GM18868 (cell line): Measurements from ENCODE around the gene WDR27.

Experiments used
- ATAC-seq: cut with Tn5 transposase; IDR thresholded peaks from one replicate; pipeline ENCODE4 v1.9.1; 2021; ENCODE audit warnings: mild to moderate bottlenecking, moderate library complexity; ENCODE audit not compliant: unreplicated experiment

The WDR27 gene

DNA sequence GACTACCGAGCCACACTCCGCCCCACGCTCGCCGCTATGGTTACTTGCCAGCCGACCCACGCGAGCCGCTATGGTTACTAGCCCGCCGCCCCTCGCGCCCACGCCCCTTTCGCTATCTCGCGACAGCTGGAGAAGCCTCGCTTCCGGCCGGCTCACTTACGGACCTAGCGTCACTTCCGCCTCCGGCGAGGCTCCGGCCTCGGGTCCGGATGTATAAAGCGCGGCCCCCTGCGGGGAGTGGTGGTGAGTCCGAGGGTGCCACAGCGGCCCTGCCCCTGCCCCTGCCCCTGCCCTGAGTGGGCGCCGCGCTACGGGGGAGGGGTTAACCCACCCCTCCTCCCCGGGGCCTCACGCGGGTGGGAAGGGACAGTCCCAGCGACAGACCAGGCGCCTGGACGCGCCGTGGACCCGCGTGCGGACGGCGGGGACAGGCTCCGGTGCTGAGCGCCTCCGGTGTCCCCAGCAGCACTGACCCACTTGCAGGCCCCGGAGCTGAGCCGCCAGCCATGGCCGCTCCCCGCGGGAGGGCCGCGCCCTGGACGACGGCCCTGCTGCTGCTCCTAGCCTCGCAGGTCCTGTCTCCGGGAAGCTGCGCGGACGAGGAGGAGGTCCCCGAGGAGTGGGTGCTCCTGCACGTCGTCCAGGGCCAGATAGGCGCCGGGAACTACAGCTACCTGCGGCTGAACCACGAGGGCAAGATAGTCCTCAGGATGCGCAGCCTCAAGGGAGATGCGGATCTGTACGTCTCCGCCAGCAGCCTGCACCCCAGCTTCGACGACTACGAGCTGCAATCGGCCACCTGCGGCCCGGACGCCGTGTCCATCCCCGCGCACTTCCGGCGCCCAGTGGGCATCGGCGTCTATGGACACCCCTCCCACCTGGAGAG lies at the start of gene WDR27, which contains the start of gene C6orf120:
Gene WDR27, minus strand, starts transcription at position 76 of the 886 bp plus-strand sequence. CDS start 13,024 bp downstream, outside the sequence.
Gene C6orf120, plus strand, starts transcription at position 173 of the 886 bp plus-strand sequence. Its CDS starts 334 bp downstream, at position 507.
- ATAC-seq: peak; percentile 93

DNA sequence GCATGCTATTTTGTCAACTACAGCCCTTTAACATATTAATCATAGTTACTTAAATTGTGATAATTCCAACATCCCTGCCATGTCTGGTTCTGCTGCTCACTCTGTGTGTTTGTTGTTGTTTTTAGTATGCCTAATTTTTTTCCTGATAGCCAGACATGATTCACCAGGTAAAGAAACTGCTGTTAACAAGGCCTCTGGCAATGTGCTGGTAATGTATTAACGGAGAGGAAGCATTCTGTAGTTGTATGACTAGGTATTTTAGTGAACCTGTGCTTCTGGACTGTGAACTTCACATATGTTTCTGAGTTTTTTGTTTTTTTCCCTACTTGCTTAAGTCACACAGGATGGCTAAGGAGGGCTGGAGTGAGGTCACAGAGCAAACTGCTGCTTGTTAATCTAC lies 44.7 kb upstream of the WDR27 start:
- ATAC-seq: no peak

DNA sequence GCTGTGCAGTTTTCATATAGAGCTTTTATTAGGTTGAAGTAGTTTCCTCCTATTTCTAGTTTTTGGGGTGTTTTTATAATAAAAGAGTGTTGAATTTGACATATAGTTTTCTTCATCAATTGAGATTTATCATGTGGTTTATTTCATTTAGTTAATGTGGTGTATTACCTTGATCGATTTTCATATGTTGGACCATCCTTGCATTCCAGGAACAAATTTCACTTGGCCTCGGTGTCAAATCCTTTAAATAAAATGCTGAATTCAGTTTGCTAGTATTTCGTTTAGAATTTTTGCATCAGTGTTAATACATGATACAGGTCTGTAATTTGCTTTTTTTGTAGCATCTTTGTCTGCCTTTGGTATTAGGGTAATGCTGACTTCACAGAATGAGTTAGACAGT lies 43.6 kb upstream of the WDR27 start:
- no peak for ATAC-seq

DNA sequence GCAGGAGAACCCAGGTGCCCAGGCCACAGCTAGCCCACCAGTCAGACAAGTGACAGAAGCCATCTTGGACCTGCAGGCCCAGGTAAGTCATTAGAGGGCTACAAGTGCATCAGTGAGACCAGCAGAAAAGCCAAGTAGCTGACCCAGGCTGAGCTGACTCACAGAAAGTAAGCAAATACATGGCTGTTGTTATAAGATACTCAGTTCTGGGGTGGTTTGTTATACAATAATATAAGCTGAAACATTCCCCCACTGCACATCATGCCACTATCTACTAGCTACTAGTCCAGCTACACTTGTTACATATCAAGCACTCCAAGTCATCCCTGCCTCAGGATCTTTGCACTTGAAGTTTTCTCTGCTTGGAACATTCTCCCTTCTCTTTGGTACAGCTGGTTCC lies 39.5 kb upstream of the WDR27 start:
- ATAC-seq: no peak

- no peak for ATAC-seq
Measured at GRCh38 chr6:169738976-169739529, 37.2 kb upstream of the WDR27 start.

DNA sequence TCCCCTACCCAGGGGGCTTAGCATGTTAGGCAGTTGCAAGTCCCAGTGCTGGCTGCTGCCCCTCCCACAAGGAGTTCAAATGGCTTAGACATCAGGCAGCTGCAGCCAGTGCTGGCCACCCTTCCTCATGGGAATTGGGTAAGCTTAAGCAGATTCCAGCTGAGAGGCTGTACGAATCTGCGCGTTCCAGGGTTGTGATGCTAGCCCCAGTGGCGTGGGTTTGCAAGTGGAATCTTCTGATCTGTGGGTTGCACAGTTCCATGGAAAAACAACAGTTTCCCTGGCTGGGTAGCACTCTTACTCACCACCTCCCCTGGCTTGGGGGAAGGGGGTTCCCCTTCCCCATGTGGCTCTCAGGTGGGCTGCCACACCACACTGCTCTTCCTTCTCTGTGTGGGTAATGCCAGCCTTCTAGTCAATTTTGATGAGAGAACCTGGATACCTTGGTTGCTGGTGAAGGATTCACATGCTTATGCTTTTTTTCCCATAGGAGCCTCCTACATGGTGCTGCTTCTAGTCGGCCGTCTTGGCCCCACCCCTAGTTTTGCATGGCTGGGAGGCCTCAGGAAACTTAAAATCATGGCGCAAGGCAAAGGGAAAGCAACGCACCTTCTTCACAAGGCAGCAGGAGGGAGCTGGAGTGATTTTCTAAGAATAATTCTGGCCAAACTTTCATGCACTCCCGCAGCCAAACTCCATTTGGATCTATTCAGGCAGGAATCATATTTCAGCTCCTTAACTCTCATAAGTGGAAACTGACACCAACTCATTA lies 36.6 kb upstream of the WDR27 start:
- no peak for ATAC-seq

DNA sequence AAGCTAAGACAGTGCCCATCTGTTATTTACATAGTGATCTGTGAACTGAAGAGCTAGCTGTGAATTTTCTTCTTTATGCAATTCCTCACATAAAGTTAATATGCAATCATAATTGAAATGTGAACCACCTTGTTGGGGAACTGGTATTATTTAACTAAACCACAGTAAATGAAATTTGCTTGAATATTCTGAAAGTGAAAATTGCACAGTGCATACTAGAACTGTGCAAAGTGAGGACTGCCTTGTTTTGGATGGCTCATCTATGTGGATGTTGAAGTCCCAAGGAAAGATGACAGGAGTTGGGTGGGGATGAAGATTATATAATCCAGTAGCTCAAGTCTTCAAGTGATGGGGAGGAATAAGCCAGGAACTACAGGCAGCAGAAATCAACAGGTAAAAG lies 28.1 kb upstream of the WDR27 start:
- no peak for ATAC-seq

- ATAC-seq: no peak
Measured at GRCh38 chr6:169726963-169727362, 25.1 kb upstream of the WDR27 start.

- ATAC-seq: no peak
Measured at GRCh38 chr6:169726049-169726400, 24.2 kb upstream of the WDR27 start.

DNA sequence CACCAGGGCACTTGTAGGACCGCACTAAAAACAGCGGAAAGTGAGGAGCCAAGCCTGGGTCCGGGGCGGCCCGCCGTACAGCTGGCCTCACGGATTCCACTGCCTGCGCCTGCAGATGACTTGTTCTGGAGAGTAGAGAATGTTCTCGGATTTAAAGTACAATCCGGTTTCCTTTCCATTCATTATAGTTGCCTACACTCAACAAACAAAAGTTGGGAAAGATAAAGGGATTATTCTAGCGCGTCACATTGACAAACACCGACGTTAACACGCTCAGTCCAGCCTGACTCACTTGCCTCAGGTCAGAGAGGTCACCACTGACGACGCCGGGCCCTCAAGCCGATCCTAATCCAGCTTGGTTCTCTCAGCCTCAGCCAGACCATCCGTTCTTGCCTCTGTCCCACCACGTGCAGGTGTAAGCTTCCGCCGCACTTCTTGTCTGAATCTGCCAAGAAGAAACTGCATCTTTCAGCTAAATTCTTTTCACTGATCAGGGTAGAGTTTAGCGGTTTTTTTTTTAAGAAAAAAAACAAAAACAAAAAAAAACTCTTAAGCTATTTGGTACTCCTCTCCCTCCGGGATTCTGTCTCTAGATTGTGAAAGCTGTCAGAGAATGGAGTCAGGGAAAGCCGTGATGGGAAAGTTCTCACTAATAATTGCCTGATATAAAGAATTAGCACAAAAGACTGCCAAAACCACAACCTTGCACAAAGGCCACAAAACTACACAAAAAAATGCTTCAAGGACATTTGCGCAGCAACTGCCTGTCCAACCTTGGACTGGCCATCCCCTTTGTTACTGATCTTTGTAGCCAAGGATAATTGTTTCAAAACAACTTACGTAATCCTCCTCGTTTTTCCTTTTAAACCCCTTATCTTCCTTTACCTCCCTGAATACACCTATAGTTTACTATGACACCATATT lies 23.6 kb upstream of the WDR27 start:
- no peak for ATAC-seq

- peak; percentile 45 for ATAC-seq
Measured at GRCh38 chr6:169724494-169725124, 22.8 kb upstream of the WDR27 start, which contains the start of gene PHF10. Gene PHF10, minus strand, starts transcription at chr6:169724500. Its CDS starts 569 bp downstream, at chr6:169723931.

DNA sequence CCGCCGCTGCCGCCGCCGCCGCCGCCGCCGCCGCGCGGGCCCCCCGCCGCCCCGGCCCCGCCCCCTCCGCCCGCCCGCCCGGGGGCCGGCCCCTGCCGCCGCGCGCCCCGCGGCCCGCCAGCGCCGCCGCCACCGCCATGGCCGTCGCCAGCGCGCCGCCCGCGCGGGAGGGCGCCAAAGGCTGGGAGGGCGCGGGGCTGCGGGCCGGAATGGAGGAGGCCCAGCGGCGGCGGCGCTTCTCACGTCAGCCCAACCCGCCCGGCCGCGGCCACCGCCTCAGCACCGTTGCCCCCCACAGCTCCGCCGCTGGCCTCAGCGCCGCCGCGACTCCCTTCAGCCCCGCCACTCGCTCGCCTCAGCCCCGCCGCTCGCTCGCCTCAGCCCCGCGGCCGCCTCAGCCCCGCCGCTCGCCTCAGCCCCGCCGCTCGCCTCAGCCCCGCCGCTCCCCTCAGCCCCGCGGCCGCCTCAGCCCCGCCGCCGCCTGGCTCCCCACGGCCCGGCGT lies 22.2 kb upstream of the WDR27 start:
- peak; percentile 40 for ATAC-seq

DNA sequence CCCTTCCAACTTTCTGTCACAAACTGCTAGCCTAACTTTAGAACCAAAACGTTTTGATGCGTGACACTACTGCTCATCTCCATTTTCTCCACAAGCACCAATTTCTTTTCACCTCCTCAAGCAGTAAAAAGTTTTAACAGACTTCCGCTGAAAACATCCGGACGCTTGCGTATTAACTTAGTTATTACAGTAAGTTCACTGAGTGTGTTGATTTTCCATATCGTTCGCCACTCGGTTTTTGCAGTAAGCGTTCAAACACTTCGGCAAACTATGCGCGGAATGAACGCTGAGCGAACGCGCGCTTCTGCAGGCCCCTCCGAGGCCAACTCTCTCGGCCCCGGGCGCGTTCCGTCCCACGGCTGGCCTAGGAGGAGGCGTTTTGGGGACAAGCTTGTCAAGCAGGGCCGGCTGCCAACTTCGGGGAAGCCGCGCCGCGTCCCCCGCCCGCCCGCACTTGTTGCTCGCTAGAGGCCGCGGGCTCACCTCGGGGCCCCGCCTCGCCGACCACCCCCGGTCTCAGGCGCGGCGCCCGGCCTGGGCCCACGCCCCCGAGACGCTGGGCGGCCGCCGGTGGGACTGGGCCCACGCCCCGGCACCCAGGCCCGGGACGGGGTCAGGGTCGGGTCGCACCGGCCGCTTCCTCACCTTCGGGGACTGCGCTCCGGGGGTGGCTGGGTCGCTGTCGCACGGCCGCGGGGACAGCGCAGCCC lies 21.5 kb upstream of the WDR27 start:
- ATAC-seq: peak; percentile 35

GRCh38 chr6:169722362-169723199 lies 20.8 kb upstream of the WDR27 start:
- peak; percentile 11 for ATAC-seq

DNA sequence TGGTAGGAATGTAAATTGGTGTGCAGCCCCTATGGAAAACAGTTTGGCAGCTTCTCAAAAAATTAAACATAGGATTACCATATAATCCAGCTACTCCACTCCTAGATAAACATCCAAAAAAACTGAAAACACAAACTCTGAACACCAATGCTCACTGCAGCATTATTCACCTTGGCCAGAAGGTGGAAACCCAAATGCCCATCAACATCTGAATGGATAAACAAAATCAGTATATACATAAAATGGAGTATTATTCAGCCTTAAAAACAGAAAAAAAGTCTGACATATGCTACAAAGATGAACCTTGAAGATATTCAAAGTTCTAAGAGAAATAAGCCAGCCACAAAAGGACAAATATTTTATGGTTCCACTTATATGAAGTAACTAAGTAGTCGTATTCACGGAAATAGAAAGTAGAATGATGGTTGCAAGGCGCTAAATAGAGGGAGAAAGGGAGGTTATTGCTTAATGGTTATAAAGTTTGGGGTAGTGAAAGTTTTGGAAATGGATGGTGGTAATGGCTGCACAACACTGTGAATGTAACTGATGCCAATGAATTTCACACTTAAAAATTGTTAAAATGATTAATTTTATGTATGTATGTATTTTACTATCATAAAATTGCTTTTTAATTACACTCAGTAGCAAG lies 18.5 kb upstream of the WDR27 start:
- ATAC-seq: no peak

- no peak for ATAC-seq
Measured at GRCh38 chr6:169719117-169719516, 17.3 kb upstream of the WDR27 start.

- ATAC-seq: no peak
Measured at GRCh38 chr6:169714595-169714994, 12.8 kb upstream of the WDR27 start.

DNA sequence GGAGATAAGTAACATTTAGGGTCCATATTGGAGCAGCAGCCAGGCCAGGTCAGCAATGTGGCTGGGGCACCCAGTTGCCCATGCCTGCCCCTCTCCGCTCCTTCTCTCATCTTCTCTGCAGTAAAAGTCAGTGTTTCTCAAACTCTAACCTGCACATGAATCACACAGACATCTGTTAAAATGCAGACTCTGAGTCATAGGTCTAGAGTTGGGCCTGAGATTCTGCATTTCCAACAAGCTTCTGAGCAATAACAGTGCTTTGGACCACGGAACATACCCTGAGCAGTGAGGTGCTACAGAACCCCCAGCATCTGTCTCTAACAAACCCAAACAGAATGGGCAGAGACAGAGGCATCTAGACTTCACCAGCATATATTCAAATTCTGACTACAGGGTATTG lies 12.3 kb upstream of the WDR27 start:
- ATAC-seq: no peak
